Right cardiac atrium (tissue), 5 donors: ENCODE measurements around the gene QPCTL. TPM values are rescaled to one million over a fixed set of nuclear protein-coding genes. Genes with fewer than 3 reads are reported as not detected.

ENCODE experiments used
- ATAC-seq, 2 donors: fragments of 200-7000 bp; cut with Tn5 transposase; one replicate each; pipeline versions ENCODE4 v1.8.0 to v1.9.1; 2020; ENCODE audit warnings: moderate library complexity in 2 of 2, mild to moderate bottlenecking in 1 of 2
- DNase-seq, 3 donors: peaks; one replicate each; pipeline ENCODE4 v3.0.0-alpha.2; 2020
- H3K27ac ChIP-seq: one replicate; pipeline ENCODE4 v1.5.1; 2013; ENCODE audit warnings: mild to moderate bottlenecking, low read length, control low read depth, moderate library complexity
- H3K27me3 ChIP-seq: one replicate; pipeline ENCODE4 v1.6.1; 2013; ENCODE audit not compliant: control insufficient read depth, insufficient read depth
- H3K4me1 ChIP-seq: one replicate; pipeline ENCODE4 v1.6.1; 2013; ENCODE audit warnings: low read length; ENCODE audit not compliant: control insufficient read depth, insufficient read depth
- H3K4me3 ChIP-seq: one replicate; pipeline ENCODE4 v1.5.1; 2013; ENCODE audit warnings: low read length, control low read depth
- H3K9me3 ChIP-seq: one replicate; pipeline ENCODE4 v1.6.1; 2013; ENCODE audit warnings: low read length; ENCODE audit not compliant: control insufficient read depth
- WGBS: extraction: QIAGEN DNeasy Blood & Tissue Kit; methylation state at CpG from one replicate; pipeline ENCODE4 v1.1.7; 2013; 5-methylcytosine and 5-hydroxymethylcytosine counted together
- intact Hi-C, 4 donors: fragments of 100-400 bp; cut with DNase I; formaldehyde crosslinking; loops; one replicate each; pipeline versions ENCODE4 v1.11.0 to v1.14.0; 2022 to 2023
- long read RNA-seq, 4 donors: library from polyadenylated mRNA; unstranded; transcript quantifications; one replicate each; pipeline ENCODE4 v2.0.0, GENCODE V29; 2020 to 2021
- polyA plus RNA-seq: library from polyadenylated mRNA; stranded (reverse); fragments of 200-250 nt; gene quantifications from one replicate; pipeline ENCODE4 v1.2.3, GENCODE V29; 2013
- total RNA-seq, 4 donors: library from RNA; stranded (reverse); fragmentation: NEBNext Ultra II Directional; extraction: Animal tissue kit (Norgen Biotek cat#: 25700); gene quantifications; one replicate each; pipeline ENCODE4 v1.2.1, GENCODE V29; 2021
- donor health status: healthy with polysubstance abuse.
- donor health status: DM: no; HTN: yes; CAD: no.
- donor health status: DM: no; HTN: no; CAD: no.
- donor health status: DM: no; HTN: yes; CAD: no; lungs with severe emphysema.
- donor health status: DM: yes; HTN: yes; CAD: no.

Gene QPCTL
- total RNA-seq, result 1 to 10 TPM; 2.5 to 3.3 (median 3.1) TPM
- polyA plus RNA-seq, result 2.7 TPM
- long read RNA-seq, donor 1, partial matches to known transcripts, result 1 of 1 reads
- long read RNA-seq, donor 1, other reads (novel, unspliced or antisense), result 0 of 1 reads
- long read RNA-seq, donor 2, result 0 reads
- long read RNA-seq, donor 3, partial matches to known transcripts, result 1 of 1 reads
- long read RNA-seq, donor 3, other reads (novel, unspliced or antisense), result 0 of 1 reads
- long read RNA-seq, donor 4, partial matches to known transcripts, result 0 of 1 reads
- long read RNA-seq, donor 4, other reads (novel, unspliced or antisense), result 1 of 1 reads

GRCh38 chr19:45692187-45693105, at the start of gene QPCTL:
Gene QPCTL (plus strand): TSS chr19:45692666. CDS start chr19:45692704, 38 bp downstream.
- ATAC-seq (peak; percentile 96), DNase-seq (peak; percentile 97 to 98 (median 97))
- intact Hi-C loops, result loop anchor here in 1 of 4 donors (5.0 kb wide), 1 partner anchor 75 kb away; the partner anchor contains the start of gene SIX5
- H3K4me1 ChIP-seq, result no peaks in the 10 kb centered on the region
- H3K27ac ChIP-seq, result peak within 1 kb of the TSS; percentile 73
- H3K9me3 ChIP-seq, result no peaks in the 10 kb centered on the region
- under 1% methylated on average over 70 of the region's 70 CpGs for WGBS
- peak within 1 kb of the TSS; percentile 66 for H3K4me3 ChIP-seq
- H3K27me3 ChIP-seq, result no peaks in the 10 kb centered on the region

- Histone ChIP-seq H3K27me3 (no peaks in the 10 kb centered on the region), H3K9me3 (no peaks in the 10 kb centered on the region), H3K4me3 (no peak overlapping the region), H3K4me1 (peaks cover 2% of the 10 kb centered on the region), H3K27ac (no peak overlapping the region)
- 10% methylated on average over 39 of the region's 39 CpGs for WGBS
- DNase-seq (peak; percentile 83 to 95 (median 95)), ATAC-seq (peak; percentile 43 to 58)
- intact Hi-C loops, result loop anchor here (2.0 to 10.0 kb wide), 4 partner anchors 36 to 120 kb away; partner anchors contain the start of gene OPA3 (in 1 of the 4)
Observed at GRCh38 chr19:45643024-45643926, 49.2 kb upstream of the QPCTL start.

- Histone ChIP-seq H3K4me1 (peaks cover 2% of the 10 kb centered on the region), H3K27ac (no peak overlapping the region), H3K4me3 (no peak overlapping the region), H3K9me3 (no peaks in the 10 kb centered on the region), H3K27me3 (no peaks in the 10 kb centered on the region)
- ATAC-seq (no peak), DNase-seq (peak in 1 of 3 donors; percentile 24)
- intact Hi-C loops, result loop anchor here (2.0 to 10.0 kb wide), 4 partner anchors 37 to 121 kb away; partner anchors contain the start of gene OPA3 (in 1 of the 4)
- WGBS, result 51% methylated on average over 14 of the region's 14 CpGs
Observed at GRCh38 chr19:45643927-45644771, 48.3 kb upstream of the QPCTL start.

- 12% methylated on average over 35 of the region's 35 CpGs for WGBS
- H3K4me3 ChIP-seq, result no peak overlapping the region
- H3K27me3 ChIP-seq, result no peaks in the 10 kb centered on the region
- H3K4me1 ChIP-seq, result peaks cover 2% of the 10 kb centered on the region
- DNase-seq, result peak in 1 of 3 donors; percentile 61
- no peak overlapping the region for H3K27ac ChIP-seq
- intact Hi-C loops, result loop anchor here in 3 of 4 donors (10.0 kb wide), 2 partner anchors 60 to 120 kb away; partner anchors contain the start of gene OPA3 (in 1 of the 3)
- H3K9me3 ChIP-seq, result no peaks in the 10 kb centered on the region
- no peak for ATAC-seq
Observed at GRCh38 chr19:45645068-45645630, 47.3 kb upstream of the QPCTL start.

- Histone ChIP-seq H3K4me3 (peak overlapping the region; percentile 51), H3K9me3 (no peaks in the 10 kb centered on the region), H3K27me3 (no peaks in the 10 kb centered on the region), H3K4me1 (peaks cover 2% of the 10 kb centered on the region), H3K27ac (no peak overlapping the region)
- intact Hi-C loops, result loop anchor here in 3 of 4 donors (10.0 kb wide), 2 partner anchors 61 to 121 kb away; partner anchors contain the start of gene OPA3 (in 1 of the 3)
- DNase-seq (peak; percentile 79 to 92 (median 89)), ATAC-seq (peak; percentile 74 to 84)
- WGBS, result under 1% methylated on average over 27 of the region's 27 CpGs
Observed at GRCh38 chr19:45645631-45646344, 46.7 kb upstream of the QPCTL start.

- no peak overlapping the region for H3K27ac ChIP-seq
- 12% methylated on average over 9 of the region's 9 CpGs for WGBS
- intact Hi-C loops, result loop anchor here in 3 of 4 donors (10.0 kb wide), 2 partner anchors 62 to 122 kb away; partner anchors contain the start of gene OPA3 (in 1 of the 3)
- H3K27me3 ChIP-seq, result no peaks in the 10 kb centered on the region
- ATAC-seq, result no peak
- no peaks in the 10 kb centered on the region for H3K9me3 ChIP-seq
- H3K4me3 ChIP-seq, result peak overlapping the region; percentile 51
- H3K4me1 ChIP-seq, result peaks cover 2% of the 10 kb centered on the region
- DNase-seq, result no peak
Observed at GRCh38 chr19:45646345-45646698, 46.1 kb upstream of the QPCTL start.

GRCh38 chr19:45650722-45651121, 41.7 kb upstream of the QPCTL start:
- intact Hi-C loops, result no loop called here
- Histone ChIP-seq H3K27ac (no peak overlapping the region), H3K4me1 (no peaks in the 10 kb centered on the region), H3K4me3 (no peak overlapping the region), H3K9me3 (no peaks in the 10 kb centered on the region), H3K27me3 (no peaks in the 10 kb centered on the region)
- 59% methylated on average over 3 of the region's 3 CpGs for WGBS
- DNase-seq, result no peak
- no peak for ATAC-seq

GRCh38 chr19:45653634-45654033, 38.8 kb upstream of the QPCTL start:
- H3K9me3 ChIP-seq, result no peaks in the 10 kb centered on the region
- H3K27ac ChIP-seq, result no peak overlapping the region
- intact Hi-C loops, result no loop called here
- no peak overlapping the region for H3K4me3 ChIP-seq
- ATAC-seq (no peak), DNase-seq (peak in 1 of 3 donors; percentile 6)
- H3K4me1 ChIP-seq, result no peaks in the 10 kb centered on the region
- no peaks in the 10 kb centered on the region for H3K27me3 ChIP-seq
- WGBS, result 32% methylated on average over 5 of the region's 5 CpGs

- H3K27ac ChIP-seq, result no peak overlapping the region
- H3K4me3 ChIP-seq, result no peak overlapping the region
- DNase-seq (no peak), ATAC-seq (no peak)
- no peaks in the 10 kb centered on the region for H3K9me3 ChIP-seq
- WGBS, result 33% methylated on average over 3 of the region's 3 CpGs
- H3K27me3 ChIP-seq, result no peaks in the 10 kb centered on the region
- intact Hi-C loops, result no loop called here
- no peaks in the 10 kb centered on the region for H3K4me1 ChIP-seq
Observed at GRCh38 chr19:45655073-45655472, 37.4 kb upstream of the QPCTL start.
